Colonic mucosa (tissue), 4 donors: ENCODE data around the gene RIPPLY2. TPM values are rescaled to one million over a fixed set of nuclear protein-coding genes. Genes with fewer than 3 reads are reported as not detected.
A peak's percentile ranks its signal among the peaks of the same experiment; 100 is the strongest.

Experiments used
- DNase-seq: peaks from one replicate; pipeline ENCODE4 v3.0.0-alpha.2; 2020
- H3K27ac ChIP-seq: fragments of 200-600 bp; one replicate; pipeline ENCODE4 v1.8.0; 2021
- H3K27me3 ChIP-seq: fragments of 200-600 bp; one replicate; pipeline ENCODE4 v1.8.0; 2021
- H3K36me3 ChIP-seq: fragments of 200-600 bp; one replicate; pipeline ENCODE4 v1.8.0; 2021
- H3K4me1 ChIP-seq: fragments of 200-600 bp; one replicate; pipeline ENCODE4 v1.8.0; 2021; ENCODE audit warnings: mild to moderate bottlenecking
- H3K4me3 ChIP-seq: fragments of 200-600 bp; one replicate; pipeline ENCODE4 v1.8.0; 2021
- H3K9ac ChIP-seq, 2 donors: one replicate each; pipeline ENCODE4 v1.7.0; 2013; ENCODE audit warnings: control low read depth in 2 of 2, low read depth in 2 of 2, low read length in 2 of 2
- H3K9me3 ChIP-seq: fragments of 200-600 bp; one replicate; pipeline ENCODE4 v1.8.0; 2021
- CTCF ChIP-seq: fragments of 200-600 bp; IDR thresholded peaks from one replicate; pipeline ENCODE4 v1.8.0; 2022; ENCODE audit warnings: antibody characterized with exemption, mild to moderate bottlenecking
- intact Hi-C: fragments of 100-400 bp; cut with DNase I; formaldehyde crosslinking; loops from one replicate; pipeline ENCODE4 v1.14.1; 2022
- total RNA-seq, 2 donors: library from RNA; stranded (reverse); fragmentation: NEBNext Ultra II Directional in 1 of 2; extraction: Animal tissue kit (Norgen Biotek cat#: 25700) in 1 of 2; gene quantifications; one replicate each; pipeline ENCODE4 v1.2.1, GENCODE V29; 2021
- donor health status: healthy.
- donor health status: DM: no; HTN: no; CAD: no.
- donor health status: DM: no; HTN: no; CAD: no.

Gene RIPPLY2
- total RNA-seq, 2 donors from 2014 or later: not detected

DNA sequence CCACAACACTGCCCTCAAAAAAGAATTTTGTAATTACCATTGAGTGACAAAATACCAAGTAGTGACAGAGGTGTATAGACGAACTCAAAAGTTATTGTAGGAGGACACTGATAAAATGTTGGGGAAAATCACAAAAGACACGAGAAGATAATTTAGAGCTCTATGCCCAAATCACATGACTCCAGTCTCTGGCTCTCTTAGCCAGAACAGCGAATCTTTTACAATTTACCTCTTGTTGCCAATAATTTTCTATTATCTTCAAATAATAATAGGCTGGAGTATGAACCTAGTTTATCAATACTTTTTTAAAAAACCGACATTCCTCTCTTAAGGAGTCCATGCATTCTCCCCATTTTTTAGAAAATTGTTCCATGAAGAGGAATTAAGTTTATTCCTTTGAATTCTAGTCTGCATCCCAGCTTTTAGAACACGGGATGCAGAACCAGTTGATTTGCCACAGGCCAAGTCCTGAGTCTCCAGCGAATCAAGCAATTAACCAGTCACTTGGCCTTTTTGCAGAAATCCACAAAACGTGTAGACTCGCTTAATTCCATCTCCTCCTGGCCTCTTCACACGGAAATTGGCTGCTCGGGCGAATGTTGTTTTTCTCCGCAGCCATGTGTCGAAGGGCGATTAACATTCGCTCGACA lies 507 bp upstream of the RIPPLY2 start:
- no peak for DNase-seq
- Histone ChIP-seq H3K9ac (no peak overlapping the region), H3K27ac (no peak overlapping the region), H3K9me3 (no peaks in the 10 kb centered on the region), H3K4me3 (peak overlapping the region; percentile 20), H3K36me3 (no peaks in the 10 kb centered on the region), H3K4me1 (peaks cover 7% of the 10 kb centered on the region), H3K27me3 (peaks cover 29% of the 10 kb centered on the region)
- TF ChIP-seq CTCF: no peak
- intact Hi-C loops: no loop called here

- Histone ChIP-seq H3K36me3 (no peaks in the 10 kb centered on the region), H3K9ac (no peak overlapping the region), H3K27me3 (peaks cover 29% of the 10 kb centered on the region), H3K9me3 (no peaks in the 10 kb centered on the region), H3K27ac (no peak overlapping the region), H3K4me1 (peaks cover 10% of the 10 kb centered on the region), H3K4me3 (peak overlapping the region; percentile 20)
- DNase-seq: no peak
- no peak for TF ChIP-seq CTCF
- intact Hi-C loops: no loop called here
Measured at GRCh38 chr6:83854001-83854501, 891 bp downstream of the RIPPLY2 start.

DNA sequence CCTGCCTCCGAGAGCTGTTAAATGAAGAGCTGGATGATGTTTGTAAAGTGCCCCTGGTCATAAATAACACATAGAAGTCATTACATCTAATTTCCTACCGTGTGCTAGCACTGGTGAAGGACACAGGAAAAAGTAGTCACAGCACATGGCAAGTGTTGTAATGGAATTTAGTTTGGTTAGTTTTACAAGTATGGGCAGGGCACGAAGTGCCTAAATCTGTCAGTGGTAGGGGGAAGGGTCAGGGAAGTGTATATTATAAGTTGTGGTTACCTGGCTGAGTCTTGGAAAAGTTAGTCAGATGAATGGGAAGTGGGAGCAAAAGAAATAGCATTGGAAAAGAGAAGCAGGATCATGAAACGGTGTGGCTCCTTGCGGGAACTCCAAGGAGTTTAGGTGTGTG lies 1.6 kb downstream of the RIPPLY2 start:
- TF ChIP-seq CTCF: no peak
- Histone ChIP-seq H3K4me3 (no peak overlapping the region), H3K9me3 (no peaks in the 10 kb centered on the region), H3K36me3 (no peaks in the 10 kb centered on the region), H3K27ac (no peak overlapping the region), H3K27me3 (peaks cover 29% of the 10 kb centered on the region), H3K4me1 (peaks cover 11% of the 10 kb centered on the region), H3K9ac (no peak overlapping the region)
- no peak for DNase-seq
- intact Hi-C loops: no loop called here

DNA sequence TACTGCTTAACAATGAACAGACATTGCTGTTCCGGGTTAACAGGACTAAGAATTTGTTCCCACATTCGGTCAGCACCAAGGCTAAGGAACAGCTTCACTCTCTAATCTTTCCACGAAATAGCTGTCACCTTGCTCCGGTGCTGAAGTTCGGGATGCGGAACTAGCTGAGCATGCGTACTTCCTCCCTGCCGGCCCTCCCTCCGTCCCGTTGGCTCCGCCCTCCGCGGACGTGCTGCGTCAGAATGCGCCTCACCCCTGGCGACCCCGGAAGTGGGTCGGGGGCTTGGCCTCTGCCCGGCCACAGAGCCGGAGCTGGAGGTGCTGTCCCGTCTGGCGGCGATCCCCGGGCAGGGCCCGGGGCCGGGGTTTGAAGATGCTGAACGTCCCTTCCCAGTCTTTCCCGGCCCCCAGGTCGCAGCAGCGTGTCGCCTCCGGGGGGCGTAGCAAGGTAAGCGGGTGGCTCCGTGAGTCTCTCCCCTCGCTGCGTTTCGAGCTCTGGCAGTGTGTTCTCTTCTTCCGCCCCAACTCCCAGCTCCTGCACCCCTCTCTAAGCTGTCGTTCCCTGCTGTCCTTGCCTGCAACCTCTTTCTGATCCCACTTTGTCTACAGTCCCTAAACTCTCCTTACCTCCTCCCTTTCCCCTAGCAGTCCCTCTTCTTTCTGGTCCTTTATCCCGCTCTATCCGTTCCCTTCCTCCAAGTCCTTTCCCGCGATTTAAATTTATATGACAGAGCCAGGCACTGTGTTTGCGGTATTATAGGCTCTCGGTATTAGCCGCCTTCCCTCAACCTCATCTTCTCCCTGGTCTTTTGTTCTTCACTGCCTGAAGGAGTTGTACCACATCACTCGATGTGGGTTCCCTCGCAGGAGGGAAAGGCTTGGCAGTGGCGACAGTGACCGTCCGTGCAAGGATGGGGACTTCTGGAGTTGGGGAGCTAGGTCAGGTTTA lies 6.5 kb downstream of the RIPPLY2 start, which contains the start of gene CYB5R4:
TSS of gene CYB5R4 (plus strand) at position 280 of the 949 bp plus-strand sequence. CDS start at position 374, 94 bp downstream.
- H3K9me3 ChIP-seq: no peaks in the 10 kb centered on the region
- TF ChIP-seq CTCF: no peak
- intact Hi-C loops: no loop called here
- H3K4me1 ChIP-seq: peaks cover 4% of the 10 kb centered on the region
- no peaks in the 10 kb centered on the region for H3K36me3 ChIP-seq
- peaks cover 4% of the 10 kb centered on the region for H3K27me3 ChIP-seq
- H3K27ac ChIP-seq: peak within 1 kb of the TSS; percentile 80
- peak within 1 kb of the TSS; percentile 68 to 92 for H3K9ac ChIP-seq
- DNase-seq: peak; percentile 97
- peak within 1 kb of the TSS; percentile 80 for H3K4me3 ChIP-seq

DNA sequence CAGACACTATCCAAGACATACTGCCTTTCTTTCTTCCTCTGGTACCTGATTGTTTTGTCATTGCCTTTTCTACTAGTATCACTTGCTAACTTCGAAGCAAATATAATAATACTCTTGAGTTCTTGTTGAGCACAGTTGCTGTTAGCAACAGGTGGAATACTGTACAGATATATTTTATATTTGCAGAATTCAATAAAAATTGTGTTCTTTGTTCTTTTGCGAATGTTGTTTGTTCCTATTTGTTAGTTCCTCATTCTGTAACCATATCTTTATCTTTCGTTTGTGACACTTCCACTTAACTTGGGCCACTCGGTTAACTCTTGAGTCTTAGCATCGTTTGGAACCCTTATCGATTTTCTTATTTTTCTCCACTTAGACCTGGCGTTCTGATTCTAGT lies 7.2 kb downstream of the RIPPLY2 start:
- no peak for TF ChIP-seq CTCF
- DNase-seq: no peak
- no peaks in the 10 kb centered on the region for H3K9me3 ChIP-seq
- H3K9ac ChIP-seq: peak overlapping the region; percentile 68 to 92
- intact Hi-C loops: no loop called here
- no peaks in the 10 kb centered on the region for H3K36me3 ChIP-seq
- H3K27ac ChIP-seq: peak overlapping the region; percentile 80
- H3K4me1 ChIP-seq: peaks cover 4% of the 10 kb centered on the region
- H3K4me3 ChIP-seq: peak overlapping the region; percentile 80
- H3K27me3 ChIP-seq: peaks cover under 1% of the 10 kb centered on the region
